Mesothelial cell of epicardium (in vitro differentiated cells): Measurements from ENCODE around the gene MGRN1. TPM values are rescaled to one million over a fixed set of nuclear protein-coding genes. Genes with fewer than 3 reads are reported as not detected.

ENCODE experiments used
- DNase-seq, 2 experiments: peaks; one replicate each; pipeline ENCODE4 v3.0.0; 2021; ENCODE audit warnings: low spot score in 2 of 2; ENCODE audit not compliant: unreplicated experiment in 2 of 2
- H3K27ac Mint-ChIP-seq: 2 replicates; pipeline ENCODE4 v1.8.0; 2021; ENCODE audit warnings: mixed read lengths
- H3K27me3 Mint-ChIP-seq: 2 replicates; pipeline ENCODE4 v1.8.0; 2021; ENCODE audit warnings: low read depth, mixed read lengths
- H3K36me3 Mint-ChIP-seq: 2 replicates; pipeline ENCODE4 v1.8.0; 2021; ENCODE audit warnings: mixed read lengths
- H3K4me1 Mint-ChIP-seq: 2 replicates; pipeline ENCODE4 v1.8.0; 2021; ENCODE audit warnings: mixed read lengths
- H3K4me3 Mint-ChIP-seq: 2 replicates; pipeline ENCODE4 v1.8.0; 2021; ENCODE audit warnings: mild to moderate bottlenecking, moderate library complexity, mixed read lengths
- H3K9me3 Mint-ChIP-seq: 2 replicates; pipeline ENCODE4 v1.8.0; 2021; ENCODE audit warnings: mixed read lengths
- CTCF ChIP-seq: fragments of 200-600 bp; sonication (generic); IDR thresholded peaks from one replicate; pipeline ENCODE4 v1.5.0; 2021; ENCODE audit warnings: antibody characterized with exemption; ENCODE audit not compliant: unreplicated experiment
- total RNA-seq: library from RNA; stranded (reverse); gene quantifications from 3 replicates; pipeline ENCODE4 v1.2.1, GENCODE V29; 2021

MGRN1 gene
- total RNA-seq, result 110 to 121 TPM (median 117 TPM) in 3 replicates

DNA sequence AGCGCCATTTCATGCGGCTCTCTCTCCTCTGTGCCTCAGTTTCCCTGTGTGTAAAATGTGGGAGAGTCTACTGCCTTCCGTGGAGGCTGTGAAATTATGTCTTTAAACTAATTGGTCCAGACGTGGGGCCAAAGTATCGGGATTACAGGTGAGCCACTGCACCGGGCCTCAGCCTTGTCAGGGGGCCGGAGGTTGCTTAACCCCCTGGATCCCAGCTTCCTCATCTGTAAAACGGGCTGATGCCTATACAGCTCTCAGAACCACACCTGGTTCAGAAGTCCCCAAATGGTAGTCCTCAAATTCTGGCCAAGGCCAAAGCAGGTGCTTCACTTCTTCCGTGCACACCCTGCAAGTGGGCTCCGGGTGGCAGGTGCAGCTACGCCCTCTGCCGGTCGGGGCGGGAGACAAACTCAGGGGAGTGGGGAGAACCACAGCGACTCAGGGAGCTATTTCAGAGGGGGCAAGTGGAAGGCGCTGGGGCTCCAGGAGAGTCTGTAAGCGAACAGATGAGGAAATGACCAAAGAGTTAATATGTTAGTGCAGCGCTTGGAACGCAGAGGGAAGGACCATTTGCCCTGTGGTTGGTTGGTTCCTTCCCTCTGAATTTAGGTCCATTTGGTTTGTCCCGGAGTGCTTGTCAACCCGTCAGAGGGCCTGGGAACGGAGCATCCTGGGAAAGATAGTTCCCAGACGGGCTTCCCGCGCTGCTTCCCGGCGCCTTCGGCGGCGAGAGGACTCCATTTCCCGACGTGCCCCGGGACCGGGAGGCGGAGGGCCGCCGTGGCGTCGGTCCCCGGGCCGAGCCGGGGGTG lies at the start of gene MGRN1:
TSS of gene MGRN1 (plus strand) at position 812 of the 812 bp plus-strand sequence. CDS start 135 bp downstream, outside the sequence.
- Mint-ChIP-seq H3K36me3 (peaks cover 6% of the 10 kb centered on the region), H3K27me3 (no peaks in the 10 kb centered on the region), H3K27ac (peak within 1 kb of the TSS; percentile 97), H3K9me3 (no peaks in the 10 kb centered on the region), H3K4me3 (peak within 1 kb of the TSS; percentile 92), H3K4me1 (peaks cover 20% of the 10 kb centered on the region)
- TF ChIP-seq CTCF, result peak; percentile 85
- DNase-seq, result peak; percentile 83 to 93

- no peak for DNase-seq
- no peaks in the 10 kb centered on the region for H3K36me3 Mint-ChIP-seq
- H3K27ac Mint-ChIP-seq, result no peak overlapping the region
- H3K4me1 Mint-ChIP-seq, result no peaks in the 10 kb centered on the region
- H3K27me3 Mint-ChIP-seq, result peaks cover 9% of the 10 kb centered on the region
- no peak for TF ChIP-seq CTCF
- H3K4me3 Mint-ChIP-seq, result no peak overlapping the region
- H3K9me3 Mint-ChIP-seq, result no peaks in the 10 kb centered on the region
Observed at GRCh38 chr16:4574919-4575705, 49.5 kb upstream of the MGRN1 start.

- Mint-ChIP-seq H3K27ac (no peak overlapping the region), H3K4me3 (no peak overlapping the region), H3K36me3 (no peaks in the 10 kb centered on the region), H3K4me1 (no peaks in the 10 kb centered on the region), H3K9me3 (no peaks in the 10 kb centered on the region), H3K27me3 (peaks cover 5% of the 10 kb centered on the region)
- no peak for DNase-seq
- no peak for TF ChIP-seq CTCF
Observed at GRCh38 chr16:4576008-4576407, 48.6 kb upstream of the MGRN1 start.

DNA sequence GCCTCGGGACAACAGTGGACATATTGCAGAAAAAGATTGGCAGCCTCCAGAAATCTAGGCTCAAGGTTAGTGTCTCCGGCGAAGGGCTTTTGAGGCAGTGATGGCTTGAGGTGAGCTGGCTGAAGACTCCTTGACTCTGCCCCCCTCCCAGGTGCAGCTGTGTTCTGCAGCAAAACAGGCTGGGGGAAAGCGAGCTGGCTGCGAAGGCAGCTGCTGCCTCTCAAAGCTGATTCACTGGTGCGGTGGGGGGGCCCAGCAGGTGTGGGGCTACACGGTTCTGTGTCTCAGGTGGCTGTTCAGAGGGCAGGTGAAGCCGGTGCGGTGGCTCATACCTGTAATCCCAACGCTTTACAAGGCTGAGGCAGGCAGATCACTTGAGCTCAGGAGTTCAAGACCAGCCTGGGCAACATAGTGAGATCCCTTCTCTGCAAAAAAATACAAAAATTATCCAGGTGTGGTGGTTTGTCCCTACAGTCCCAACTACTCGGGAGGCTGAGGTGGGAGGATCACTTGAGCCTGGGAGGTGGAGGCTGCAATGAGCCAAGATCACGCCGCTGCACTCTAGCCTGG lies 45.6 kb upstream of the MGRN1 start:
- H3K4me3 Mint-ChIP-seq, result no peak overlapping the region

More for the DNA sequence above, 45.6 kb upstream of the MGRN1 start:
- no peaks in the 10 kb centered on the region for H3K4me1 Mint-ChIP-seq
- H3K27me3 Mint-ChIP-seq, result no peaks in the 10 kb centered on the region
- no peak for DNase-seq
- H3K36me3 Mint-ChIP-seq, result no peaks in the 10 kb centered on the region
- no peaks in the 10 kb centered on the region for H3K9me3 Mint-ChIP-seq
- TF ChIP-seq CTCF, result no peak
- H3K27ac Mint-ChIP-seq, result no peak overlapping the region
